Measurements from ENCODE around the gene STK16. TPM values are rescaled to one million over a fixed set of nuclear protein-coding genes. Genes with fewer than 3 reads are reported as not detected.

The STK16 gene
- total RNA-seq, 1 donor from 2014 or later: 12.2 TPM

GRCh38 chr2:219297766-219298456 is 52.6 kb downstream of the STK16 start:
- FAIRE-seq (no peak), DNase-seq (ENCODE audit: low spot score in 2 of 2) (no peak)

DNA sequence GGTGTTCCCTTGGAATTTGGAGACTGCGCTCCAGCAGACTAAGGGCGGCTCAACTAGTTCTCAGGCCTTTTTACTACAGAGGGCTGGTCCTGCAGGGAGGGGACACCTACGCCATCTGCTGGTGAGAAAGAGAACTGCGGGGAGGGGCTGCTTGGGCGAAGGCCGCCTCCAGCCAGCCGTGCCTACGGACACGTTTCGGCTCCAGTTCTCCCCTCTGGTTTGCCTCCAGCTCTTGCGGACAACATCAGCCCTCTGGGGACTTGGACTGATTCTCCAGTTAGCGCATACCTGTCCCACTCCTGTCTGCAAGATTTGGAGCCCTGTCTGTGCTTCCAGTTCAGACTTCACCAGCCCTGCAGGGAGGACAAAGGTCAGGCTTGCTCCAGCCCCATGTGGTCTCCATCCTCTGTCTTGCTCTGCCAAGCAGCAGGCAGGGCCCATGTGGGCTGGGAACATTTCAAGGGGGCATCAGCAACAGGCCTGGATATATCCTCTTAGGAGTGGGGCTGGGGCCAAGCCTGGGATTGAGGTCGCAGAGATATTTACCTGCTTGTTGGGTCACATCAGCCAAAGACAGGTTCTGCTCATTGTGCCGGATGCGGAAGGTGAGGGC is 53.6 kb downstream of the STK16 start:
- DNase-seq (ENCODE audit: low spot score in 2 of 2): peak; percentile 88 to 96
- FAIRE-seq: no peak

GRCh38 chr2:219299372-219299760 is 54.1 kb downstream of the STK16 start:
- FAIRE-seq (no peak), DNase-seq (ENCODE audit: low spot score in 2 of 2) (no peak)

Small RNA genes lying within 50 kb of the gene (small RNA-seq; reads per million reads assigned to genes)
- 7.0 reads per million, percentile 94 among the genes with 10 or more reads in this experiment for gene MIR153-1

Other genes starting within 250 kb of the STK16 start
- gene CFAP65, start 204.0 kb upstream of the STK16 start, total RNA-seq: 0.82 TPM
- 0.41 TPM for gene IHH, start 184.6 kb upstream of the STK16 start, total RNA-seq
- gene NHEJ1, start 84.7 kb upstream of the STK16 start, total RNA-seq: 8.6 TPM
- under 0.01 TPM for gene SLC23A3, start 75.5 kb upstream of the STK16 start, total RNA-seq
- 32.2 TPM for gene CNPPD1, start 68.6 kb upstream of the STK16 start, total RNA-seq
- 73.4 TPM for gene RETREG2, start 67.2 kb upstream of the STK16 start, total RNA-seq
- 10.2 TPM for gene ZFAND2B, start 38.7 kb upstream of the STK16 start, total RNA-seq
- gene ABCB6, start 26.5 kb upstream of the STK16 start, total RNA-seq: 28.1 TPM
- 19.6 TPM for gene ATG9A, start 15.8 kb upstream of the STK16 start, total RNA-seq
- 34.2 TPM for gene ANKZF1, start 15.7 kb upstream of the STK16 start, total RNA-seq
- gene GLB1L, start within 50 bp of the STK16 start, total RNA-seq: 4.9 TPM
- not detected for gene TUBA4B, start 7.8 kb downstream of the STK16 start, total RNA-seq
- 2.0 TPM for gene TUBA4A, start 8.4 kb downstream of the STK16 start, total RNA-seq
- gene DNAJB2, start 33.9 kb downstream of the STK16 start, total RNA-seq: 46.1 TPM
- 24.5 TPM for gene PTPRN, start 63.9 kb downstream of the STK16 start, total RNA-seq
- gene RESP18, start 87.3 kb downstream of the STK16 start, total RNA-seq: 0.82 TPM
- gene DNPEP, start 142.4 kb downstream of the STK16 start, total RNA-seq: 13.9 TPM
- 0.41 TPM for gene DES, start 172.9 kb downstream of the STK16 start, total RNA-seq
- gene SPEG, start 189.4 kb downstream of the STK16 start, total RNA-seq: 13.0 TPM